Trophoblast cell (in vitro differentiated cells and primary cell): ENCODE results near the gene CTSV.
"Not testable (repeated sequence)": the region's sequence is repeated elsewhere in the genome, so short reads cannot be mapped to it uniquely, and the experiment has no call there.

Experiments
- DNase-seq, 2 donors: peaks; one replicate each; pipeline ENCODE4 v3.0.0-alpha.2; 2016
- H2AFZ ChIP-seq: 2 replicates; pipeline ENCODE4 v1.6.1; 2013; ENCODE audit warnings: low read length, moderate library complexity, mild to moderate bottlenecking; ENCODE audit not compliant: insufficient read depth, poor library complexity
- H2AK5ac ChIP-seq: 2 replicates; pipeline ENCODE4 v1.6.1; 2013; ENCODE audit warnings: mild to moderate bottlenecking, low read length
- H2BK120ac ChIP-seq: 2 replicates; pipeline ENCODE4 v1.6.1; 2013; ENCODE audit warnings: low read length, mild to moderate bottlenecking, moderate library complexity; ENCODE audit not compliant: insufficient read depth, poor library complexity
- H2BK12ac ChIP-seq: 2 replicates; pipeline ENCODE4 v1.6.1; 2013; ENCODE audit warnings: mild to moderate bottlenecking, low read length, moderate library complexity
- H2BK5ac ChIP-seq: 2 replicates; pipeline ENCODE4 v1.6.1; 2013; ENCODE audit warnings: low read length, low read depth, moderate library complexity, mild to moderate bottlenecking; ENCODE audit not compliant: poor library complexity
- H3K14ac ChIP-seq: 2 replicates; pipeline ENCODE4 v1.6.1; 2013; ENCODE audit warnings: mild to moderate bottlenecking, low read length
- H3K18ac ChIP-seq: 2 replicates; pipeline ENCODE4 v1.6.1; 2013; ENCODE audit warnings: mild to moderate bottlenecking, low read length
- H3K23ac ChIP-seq: 2 replicates; pipeline ENCODE4 v1.6.1; 2013; ENCODE audit warnings: low read length
- H3K27ac ChIP-seq: 2 replicates; pipeline ENCODE4 v1.5.1; 2013; ENCODE audit warnings: low read depth, mild to moderate bottlenecking, inconsistent platforms, low read length, moderate library complexity
- H3K27me3 ChIP-seq: 2 replicates; pipeline ENCODE4 v1.6.1; 2013; ENCODE audit warnings: inconsistent platforms, mild to moderate bottlenecking, low read length, moderate library complexity; ENCODE audit not compliant: insufficient read depth
- H3K36me3 ChIP-seq, 2 experiments: 1 replicate in 1 of 2; 2 replicates in 1 of 2; pipeline ENCODE4 v1.6.1; 2013; ENCODE audit warnings: low read length in 2 of 2, mild to moderate bottlenecking in 2 of 2, moderate library complexity in 1 of 2; ENCODE audit not compliant: insufficient read depth in 2 of 2, control insufficient read depth in 1 of 2
- H3K4ac ChIP-seq: 2 replicates; pipeline ENCODE4 v1.6.1; 2013; ENCODE audit warnings: low read depth, mild to moderate bottlenecking, low read length, moderate library complexity
- H3K4me1 ChIP-seq, 2 experiments: 1 replicate in 1 of 2; 2 replicates in 1 of 2; pipeline ENCODE4 v1.6.1; 2013; ENCODE audit warnings: low read length in 2 of 2, mild to moderate bottlenecking in 2 of 2, moderate library complexity in 1 of 2; ENCODE audit not compliant: insufficient read depth in 2 of 2, control insufficient read depth in 1 of 2
- H3K4me2 ChIP-seq: 2 replicates; pipeline ENCODE4 v1.6.1; 2013; ENCODE audit warnings: inconsistent platforms, mild to moderate bottlenecking, low read length, moderate library complexity
- H3K4me3 ChIP-seq: 2 replicates; pipeline ENCODE4 v1.5.1; 2013; ENCODE audit warnings: mild to moderate bottlenecking, low read depth, low read length, inconsistent platforms
- H3K79me1 ChIP-seq: one replicate; pipeline ENCODE4 v1.6.1; 2013; ENCODE audit warnings: low read length
- H3K79me2 ChIP-seq: 2 replicates; pipeline ENCODE4 v1.6.1; 2013; ENCODE audit warnings: low read length, mild to moderate bottlenecking; ENCODE audit not compliant: control insufficient read depth, insufficient read depth, poor library complexity
- H3K9ac ChIP-seq: 2 replicates; pipeline ENCODE4 v1.6.1; 2013; ENCODE audit warnings: mild to moderate bottlenecking, low read length
- H3K9me3 ChIP-seq: 2 replicates; pipeline ENCODE4 v1.6.1; 2013; ENCODE audit warnings: low read depth, mild to moderate bottlenecking, control low read depth, inconsistent platforms, low read length; ENCODE audit not compliant: insufficient read depth
- H4K12ac ChIP-seq: 2 replicates; pipeline ENCODE4 v1.6.1; 2013; ENCODE audit warnings: low read depth, mild to moderate bottlenecking, low read length, moderate library complexity
- H4K8ac ChIP-seq: 2 replicates; pipeline ENCODE4 v1.6.1; 2013; ENCODE audit warnings: low read depth, mild to moderate bottlenecking, low read length, moderate library complexity
- H4K91ac ChIP-seq: one replicate; pipeline ENCODE4 v1.6.1; 2013; ENCODE audit warnings: low read depth, mild to moderate bottlenecking, low read length, moderate library complexity
- WGBS: extraction: QIAGEN DNeasy Blood & Tissue Kit; methylation state at CpG from one replicate; pipeline ENCODE4 v1.1.7; 2013; ENCODE audit warnings: missing lambda C conversion rate; ENCODE audit not compliant: insufficient read length, insufficient coverage; ENCODE audit errors: extremely low coverage; 5-methylcytosine and 5-hydroxymethylcytosine counted together

The CTSV gene

GRCh38 chr9:97077452-97078295, 38.7 kb upstream of the CTSV start:
- Histone ChIP-seq H2AK5ac (no peak overlapping the region), H3K79me1 (no peaks in the 10 kb centered on the region), H3K9me3 (no peaks in the 10 kb centered on the region), H2AFZ (no peak overlapping the region), H3K4me2 (no peak overlapping the region), H3K4me3 (no peak overlapping the region), H3K36me3 (no peaks in the 10 kb centered on the region), H3K23ac (no peak overlapping the region), H3K18ac (no peak overlapping the region), H4K91ac (no peak overlapping the region), H3K4ac (no peak overlapping the region), H3K4me1 (peaks cover 1 to 2% of the 10 kb centered on the region in 2 experiments), H3K79me2 (peaks cover 1% of the 10 kb centered on the region), H2BK5ac (no peak overlapping the region), H3K27me3 (no peaks in the 10 kb centered on the region), H3K27ac (no peak overlapping the region), H2BK12ac (no peak overlapping the region), H4K12ac (no peak overlapping the region), H3K14ac (no peak overlapping the region), H4K8ac (no peak overlapping the region), H2BK120ac (no peak overlapping the region), H3K9ac (no peak overlapping the region)
- DNase-seq: no peak
- WGBS: no CpG with 5 or more reads among the region's 37 CpGs

GRCh38 chr9:97076731-97077451, 37.9 kb upstream of the CTSV start:
- not testable (repeated sequence) for H2BK5ac ChIP-seq, H3K79me2 ChIP-seq, H4K8ac ChIP-seq, DNase-seq, H3K79me1 ChIP-seq, H2AK5ac ChIP-seq, H3K27me3 ChIP-seq, H3K4me3 ChIP-seq, H3K27ac ChIP-seq, H3K4me2 ChIP-seq, H3K9me3 ChIP-seq, H3K23ac ChIP-seq, H3K18ac ChIP-seq, H2BK120ac ChIP-seq, H2BK12ac ChIP-seq, H3K4ac ChIP-seq, H4K12ac ChIP-seq, H4K91ac ChIP-seq, H2AFZ ChIP-seq, H3K4me1 ChIP-seq, H3K9ac ChIP-seq, H3K14ac ChIP-seq, H3K36me3 ChIP-seq
- WGBS: no CpG with 5 or more reads among the region's 56 CpGs

- WGBS: no CpG with 5 or more reads among the region's 11 CpGs
- H2BK12ac ChIP-seq: no peak overlapping the region
Observed at GRCh38 chr9:97076238-97076637, 37.3 kb upstream of the CTSV start.

GRCh38 chr9:97075289-97075985, 36.5 kb upstream of the CTSV start:
- no peaks in the 10 kb centered on the region for H3K36me3 ChIP-seq
- no peak overlapping the region for H3K27ac ChIP-seq
- H3K4me1 ChIP-seq: peaks cover 3 to 7% of the 10 kb centered on the region in 2 experiments
- H2BK12ac ChIP-seq: no peak overlapping the region
- no peak overlapping the region for H4K12ac ChIP-seq
- H2BK5ac ChIP-seq: no peak overlapping the region
- H3K9me3 ChIP-seq: no peaks in the 10 kb centered on the region
- H3K4me3 ChIP-seq: no peak overlapping the region
- H3K4me2 ChIP-seq: no peak overlapping the region
- H3K4ac ChIP-seq: no peak overlapping the region
- no peak overlapping the region for H2AFZ ChIP-seq
- no CpG with 5 or more reads among the region's 6 CpGs for WGBS
- H3K79me2 ChIP-seq: peaks cover 2% of the 10 kb centered on the region
- no peak overlapping the region for H3K9ac ChIP-seq
- no peaks in the 10 kb centered on the region for H3K27me3 ChIP-seq
- no peak overlapping the region for H4K8ac ChIP-seq
- H3K18ac ChIP-seq: no peak overlapping the region
- no peak overlapping the region for H3K14ac ChIP-seq
- DNase-seq: no peak
- no peak overlapping the region for H2AK5ac ChIP-seq
- H3K23ac ChIP-seq: no peak overlapping the region
- no peak overlapping the region for H2BK120ac ChIP-seq
- no peaks in the 10 kb centered on the region for H3K79me1 ChIP-seq
- H4K91ac ChIP-seq: no peak overlapping the region

More at GRCh38 chr9:97076238-97076637, 37.3 kb upstream of the CTSV start:
- Histone ChIP-seq H3K79me1 (no peaks in the 10 kb centered on the region), H4K91ac (no peak overlapping the region), H3K4me3 (no peak overlapping the region), H3K4me2 (no peak overlapping the region), H3K36me3 (no peaks in the 10 kb centered on the region), H3K4me1 (peaks cover 3 to 7% of the 10 kb centered on the region in 2 experiments), H3K4ac (no peak overlapping the region), H2BK120ac (peak overlapping the region; percentile 33), H3K9me3 (no peaks in the 10 kb centered on the region), H4K12ac (no peak overlapping the region), H4K8ac (no peak overlapping the region), H2BK5ac (no peak overlapping the region), H2AK5ac (no peak overlapping the region), H3K9ac (no peak overlapping the region), H3K14ac (no peak overlapping the region), H3K18ac (no peak overlapping the region), H3K27ac (no peak overlapping the region), H3K79me2 (peaks cover 2% of the 10 kb centered on the region), H3K27me3 (no peaks in the 10 kb centered on the region), H3K23ac (no peak overlapping the region), H2AFZ (no peak overlapping the region)
- DNase-seq: no peak
